NCI-H1436 treated with DMSO at 0.1 percent for 48 hours (cell line): ENCODE results near the gene GPR3.

Source experiments
- DNase-seq: peaks from one replicate; lab custom pipeline; 2025; lab: John Stamatoyannopoulos, UW

The GPR3 gene, protein sequence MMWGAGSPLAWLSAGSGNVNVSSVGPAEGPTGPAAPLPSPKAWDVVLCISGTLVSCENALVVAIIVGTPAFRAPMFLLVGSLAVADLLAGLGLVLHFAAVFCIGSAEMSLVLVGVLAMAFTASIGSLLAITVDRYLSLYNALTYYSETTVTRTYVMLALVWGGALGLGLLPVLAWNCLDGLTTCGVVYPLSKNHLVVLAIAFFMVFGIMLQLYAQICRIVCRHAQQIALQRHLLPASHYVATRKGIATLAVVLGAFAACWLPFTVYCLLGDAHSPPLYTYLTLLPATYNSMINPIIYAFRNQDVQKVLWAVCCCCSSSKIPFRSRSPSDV

DNA sequence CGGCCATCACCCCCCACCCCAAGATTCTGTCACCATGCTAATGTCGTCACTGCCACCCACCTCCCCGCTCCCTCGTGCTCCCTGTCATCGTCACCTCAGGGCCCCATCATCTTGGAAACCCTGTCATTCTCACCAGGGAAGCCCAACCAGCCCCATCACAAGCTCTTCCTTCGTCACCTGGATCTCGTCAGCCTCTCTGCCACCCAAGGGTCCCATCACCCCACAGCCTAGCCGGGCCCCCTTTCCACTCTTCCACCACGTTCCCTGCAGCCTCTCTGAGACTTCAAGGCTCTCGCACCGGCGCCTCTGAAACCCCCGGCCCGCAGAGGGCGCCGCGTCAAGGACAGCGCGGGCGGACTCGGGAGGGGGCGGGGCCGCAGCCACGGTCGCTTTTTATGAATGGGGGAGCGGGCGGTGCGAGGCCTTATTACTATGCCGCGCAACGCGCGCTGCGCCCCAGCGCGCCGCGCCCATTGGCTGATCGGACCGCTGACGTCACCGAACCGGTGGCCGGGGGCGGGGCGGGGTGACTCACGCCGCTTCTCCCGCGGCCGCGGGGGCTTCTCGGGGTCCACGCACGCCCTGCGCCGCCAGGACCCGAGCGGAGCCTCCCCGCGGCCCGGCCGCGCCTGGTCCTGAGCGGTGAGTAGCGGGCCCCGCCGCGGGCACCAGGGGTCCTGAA lies at the start of gene GPR3:
TSS of gene GPR3 (plus strand) at position 527 of the 682 bp plus-strand sequence. CDS start 1,177 bp downstream, outside the sequence.
- peak; percentile 64 for DNase-seq

DNA sequence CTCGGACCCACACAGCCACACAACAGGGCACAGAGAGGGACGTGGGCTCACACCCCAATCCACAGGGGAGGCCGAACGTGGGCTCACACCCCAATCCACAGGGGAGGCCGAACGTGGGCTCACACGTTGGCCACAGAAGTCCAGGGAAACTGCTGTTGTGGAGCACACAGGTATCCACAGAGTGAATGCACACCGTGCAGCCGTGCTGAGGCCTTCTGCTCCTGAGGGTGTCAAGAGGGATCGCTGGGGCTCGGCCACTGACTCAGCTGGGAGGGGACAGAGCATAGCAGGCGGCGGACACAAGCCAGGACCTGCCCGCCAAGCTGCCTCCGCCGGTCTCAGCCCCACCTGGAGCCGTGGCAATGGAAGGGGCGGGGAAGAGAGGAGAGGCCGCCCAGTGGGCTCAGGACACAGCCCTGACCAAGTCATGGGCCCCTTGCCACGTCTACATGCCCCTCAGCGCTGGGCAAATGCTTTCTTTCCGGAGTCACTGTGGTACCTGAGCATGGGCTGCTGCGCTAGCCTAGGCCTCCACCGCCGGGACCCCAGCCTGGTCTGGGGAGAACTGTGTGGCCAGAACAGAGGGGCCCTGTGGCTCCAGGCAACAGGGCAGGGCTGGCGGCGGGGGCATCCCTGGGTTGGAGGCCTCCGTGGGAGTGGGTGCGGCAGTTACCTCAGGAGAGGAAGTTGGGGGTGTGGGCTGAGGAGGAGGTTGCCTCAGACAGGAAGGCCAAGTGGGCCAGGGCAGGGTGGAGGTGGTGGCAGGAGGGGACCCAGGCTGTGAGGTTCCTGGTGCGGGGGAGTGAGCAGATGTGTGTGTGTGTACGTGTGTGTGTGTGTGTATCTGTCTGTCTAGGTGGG lies 49.4 kb upstream of the GPR3 start:
- no peak for DNase-seq

DNA sequence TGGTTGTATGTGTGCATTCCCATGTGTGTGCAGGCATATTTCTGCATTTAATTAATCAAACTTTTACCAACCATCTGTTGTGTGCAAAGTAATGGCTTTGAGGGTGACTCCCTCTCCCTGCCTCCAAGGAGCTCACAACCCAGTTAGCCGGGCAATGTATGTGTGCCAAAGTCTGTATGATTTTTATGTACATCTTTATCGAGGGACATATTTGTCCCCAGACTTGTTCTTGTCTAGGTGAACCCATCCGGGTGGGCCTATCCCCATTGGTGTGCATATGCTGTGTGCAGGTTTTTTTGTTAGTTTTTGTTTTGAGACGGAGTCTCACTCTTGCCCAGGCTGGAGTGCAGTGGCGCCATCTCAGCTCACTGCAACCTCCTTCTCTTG lies 48.8 kb upstream of the GPR3 start:
- no peak for DNase-seq

DNA sequence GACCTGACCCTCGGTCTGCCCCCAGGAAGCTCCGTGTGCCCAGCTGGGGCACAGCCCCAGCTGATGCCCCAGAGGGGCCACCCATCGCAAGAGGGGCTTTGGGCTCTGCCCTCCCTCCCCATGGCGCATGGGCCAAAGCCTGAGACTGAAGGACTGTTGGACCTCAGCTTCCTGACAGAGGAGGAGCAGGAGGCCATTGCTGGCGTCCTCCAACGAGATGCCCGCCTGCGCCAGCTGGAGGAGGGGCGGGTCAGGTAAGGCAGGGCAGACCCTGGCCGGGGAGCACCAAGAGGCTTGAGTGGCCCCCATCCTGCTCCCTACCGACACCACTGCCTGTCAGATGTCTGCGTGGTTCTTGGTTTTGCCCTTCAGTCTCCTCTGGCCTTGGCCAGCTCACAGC lies 47.1 kb upstream of the GPR3 start:
- DNase-seq, result no peak

DNA sequence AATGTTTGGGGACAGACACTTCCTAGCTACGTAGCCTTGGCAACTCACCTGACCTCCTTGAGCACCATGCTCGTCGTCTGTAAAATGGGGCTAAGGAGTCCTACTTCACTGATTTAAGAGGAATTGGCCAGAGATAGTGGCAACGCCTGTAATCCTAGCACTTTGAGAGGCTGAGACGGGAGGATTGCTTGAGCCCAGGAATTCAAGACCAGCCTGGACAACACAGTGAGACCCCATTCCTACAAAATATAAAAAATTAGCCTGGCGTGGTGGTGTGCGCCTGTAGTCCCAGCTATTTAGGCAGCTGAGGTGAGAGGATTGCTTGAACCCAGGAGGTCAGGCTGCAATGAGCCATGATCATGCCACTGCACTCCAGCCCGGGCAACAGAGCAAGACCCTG lies 46.1 kb upstream of the GPR3 start:
- no peak for DNase-seq

DNA sequence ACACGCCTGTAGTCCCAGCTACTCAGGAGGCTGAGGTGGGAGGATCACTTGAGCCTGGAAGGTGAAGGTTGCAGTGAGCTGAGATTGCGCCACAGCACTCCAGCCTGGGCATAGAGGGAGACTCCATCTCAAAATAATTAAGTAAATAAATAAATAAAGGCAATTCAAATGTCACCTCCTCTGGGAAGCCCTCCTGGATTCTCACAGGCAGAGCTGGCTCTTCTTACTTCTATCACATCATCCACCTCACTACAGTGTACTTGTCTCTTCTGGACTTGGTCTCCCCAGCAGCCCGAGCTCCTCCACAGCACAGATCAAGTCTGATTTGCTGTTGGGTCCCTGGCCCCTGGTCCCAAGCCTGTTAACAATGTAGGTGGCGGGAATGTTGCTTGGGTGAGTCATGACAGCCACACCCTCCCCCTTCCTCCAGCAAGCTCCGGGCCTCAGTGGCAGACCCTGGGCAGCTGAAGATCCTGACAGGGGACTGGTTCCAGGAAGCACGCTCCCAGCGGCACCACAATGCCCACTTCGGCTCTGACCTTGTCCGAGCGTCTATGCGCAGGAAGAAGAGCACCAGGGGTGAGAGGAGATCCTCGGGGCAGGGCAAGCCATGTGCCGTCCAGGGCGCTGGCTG lies 45.3 kb upstream of the GPR3 start:
- no peak for DNase-seq

DNA sequence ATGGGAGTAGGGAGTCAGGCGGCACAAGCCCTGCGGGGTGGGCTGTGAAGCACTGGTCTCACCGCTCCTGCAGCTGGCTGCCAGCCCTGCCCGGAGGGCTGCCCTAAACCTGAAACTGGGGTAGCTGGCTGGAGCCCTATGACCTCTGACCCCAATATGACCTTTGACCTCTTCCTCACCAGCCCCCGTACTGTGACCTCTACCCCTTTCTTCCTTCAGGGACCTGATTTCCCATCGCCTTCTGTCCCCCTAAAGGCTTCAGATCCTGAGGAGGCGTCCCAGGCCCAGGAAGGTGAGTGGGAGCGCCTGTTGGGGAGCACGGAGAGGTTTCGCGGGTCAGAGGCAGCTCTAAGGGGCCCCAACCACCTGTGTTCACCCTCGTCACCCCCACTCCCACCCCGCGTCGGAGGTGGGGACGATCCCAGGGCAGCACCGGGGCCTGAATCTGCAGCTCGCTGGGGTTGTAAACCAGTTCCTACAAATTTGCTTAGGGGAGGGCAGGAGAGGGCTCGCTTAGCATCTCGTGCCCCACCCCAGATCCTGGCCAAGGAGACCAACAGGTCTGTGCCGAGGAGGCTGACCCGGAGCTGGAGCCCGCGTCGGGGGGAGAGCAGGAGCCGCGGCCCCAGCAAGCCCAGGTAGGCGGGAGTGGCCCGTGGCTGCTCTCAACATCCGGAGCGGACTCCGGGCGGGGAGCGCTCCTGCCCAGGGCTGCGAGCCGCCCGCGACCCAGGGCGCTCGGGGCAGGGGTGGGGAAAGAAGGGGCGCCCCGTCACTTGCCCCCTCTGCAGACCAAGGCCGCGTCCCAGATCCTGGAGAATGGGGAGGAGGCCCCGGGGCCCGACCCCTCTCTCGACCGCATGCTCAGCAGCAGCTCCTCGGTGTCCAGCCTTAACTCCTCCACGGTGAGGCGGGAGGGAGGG lies 43.3 kb upstream of the GPR3 start:
- no peak for DNase-seq

DNA sequence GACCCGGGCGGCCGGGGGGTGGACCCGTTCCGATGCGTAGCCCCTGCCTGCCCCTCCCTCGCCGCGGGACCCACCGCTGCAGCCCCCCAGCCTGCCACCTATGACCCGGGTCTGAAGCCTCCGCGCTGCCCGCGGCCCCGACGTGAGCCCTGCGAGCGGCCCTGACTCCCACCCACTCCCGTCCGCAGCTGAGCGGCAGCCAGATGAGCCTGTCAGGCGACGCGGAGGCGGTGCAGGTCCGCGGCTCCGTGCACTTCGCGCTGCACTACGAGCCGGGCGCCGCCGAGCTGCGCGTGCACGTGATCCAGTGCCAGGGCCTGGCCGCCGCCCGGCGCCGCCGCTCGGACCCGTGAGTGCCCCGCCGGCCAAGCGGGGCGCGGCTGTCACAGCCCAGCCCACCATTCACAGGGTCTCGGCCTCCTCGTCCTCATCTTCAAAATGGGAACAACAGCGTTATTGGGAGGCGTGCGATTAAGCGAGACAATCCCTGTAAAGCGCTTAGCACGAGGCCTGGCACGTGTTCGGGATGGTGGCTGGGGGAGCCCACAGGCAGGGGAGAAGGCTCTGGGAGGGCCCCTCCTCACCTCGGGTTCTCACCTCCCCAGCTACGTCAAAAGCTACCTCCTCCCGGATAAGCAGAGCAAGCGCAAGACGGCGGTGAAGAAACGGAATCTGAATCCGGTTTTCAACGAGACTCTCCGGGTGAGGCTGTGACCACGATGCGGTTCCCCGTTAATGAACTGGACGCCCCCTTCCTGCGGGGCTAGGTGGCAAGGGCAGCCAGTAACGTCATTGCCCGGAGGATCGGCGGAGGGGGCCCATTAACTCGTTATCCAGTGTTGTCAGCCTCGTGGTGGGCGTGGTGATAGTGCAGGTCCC lies 42.4 kb upstream of the GPR3 start:
- DNase-seq, result no peak

DNA sequence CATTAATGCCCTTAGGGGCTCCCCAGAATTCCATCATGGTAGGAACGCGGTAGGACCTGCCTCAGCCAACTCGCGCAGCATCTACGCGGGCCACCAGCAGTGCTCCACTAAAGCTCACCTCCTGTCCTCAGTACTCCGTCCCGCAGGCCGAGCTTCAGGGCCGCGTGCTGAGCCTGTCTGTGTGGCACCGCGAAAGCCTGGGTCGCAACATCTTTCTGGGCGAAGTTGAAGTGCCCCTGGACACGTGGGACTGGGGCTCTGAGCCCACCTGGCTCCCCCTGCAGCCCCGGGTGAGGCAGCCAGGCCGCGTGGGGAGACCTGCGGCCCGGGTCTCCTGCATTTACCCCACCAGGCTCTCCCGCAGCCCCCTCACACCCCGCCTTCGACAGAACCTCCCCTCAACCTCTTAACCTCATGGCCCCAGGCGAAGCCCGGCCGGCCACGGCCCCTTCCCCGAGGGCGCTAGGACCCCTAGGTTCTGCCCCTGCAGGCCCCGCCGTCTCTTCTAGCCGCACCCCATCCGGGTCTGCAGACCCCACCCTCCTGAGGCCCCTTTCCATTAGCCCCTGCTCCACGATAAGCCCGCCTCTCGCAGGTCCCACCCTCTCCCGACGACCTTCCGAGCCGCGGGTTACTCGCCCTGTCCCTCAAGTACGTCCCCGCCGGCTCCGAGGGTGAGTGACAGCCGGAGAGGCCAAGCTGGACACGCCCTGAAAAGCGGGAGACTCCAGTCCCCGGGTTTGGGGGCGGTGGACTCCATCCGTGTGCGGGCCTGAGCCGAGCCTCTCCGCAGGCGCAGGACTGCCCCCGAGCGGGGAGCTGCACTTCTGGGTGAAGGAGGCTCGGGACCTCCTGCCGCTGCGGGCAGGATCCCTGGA lies 41.5 kb upstream of the GPR3 start:
- DNase-seq, result no peak

DNA sequence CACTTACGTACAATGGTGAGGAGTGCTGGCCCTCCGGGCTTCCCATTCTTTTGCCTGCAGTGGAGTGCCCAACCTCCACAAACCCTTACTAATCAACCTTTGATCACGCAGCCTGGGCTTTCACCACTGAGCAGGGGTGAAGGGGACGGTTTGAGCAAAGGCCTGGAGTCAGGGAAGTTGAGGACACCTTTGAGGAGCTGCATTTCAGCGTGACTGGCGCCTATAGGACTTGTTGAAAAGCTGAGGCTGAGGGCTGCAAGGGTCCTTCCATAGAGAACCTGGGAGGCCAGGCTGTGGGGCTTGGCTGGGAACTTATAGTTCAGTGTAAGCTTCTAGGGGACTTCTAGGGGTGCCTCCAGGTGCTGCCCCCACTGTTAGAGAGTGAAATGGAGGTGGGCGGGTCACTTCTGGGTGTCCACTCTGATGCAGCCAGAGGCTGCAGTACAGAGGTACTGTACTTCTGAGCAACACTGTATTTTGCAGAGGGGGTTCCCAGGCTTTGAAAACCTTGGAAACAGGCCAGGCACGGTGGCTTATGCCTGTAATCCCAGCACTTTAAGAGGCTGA lies 40.8 kb upstream of the GPR3 start:
- DNase-seq, result no peak

DNA sequence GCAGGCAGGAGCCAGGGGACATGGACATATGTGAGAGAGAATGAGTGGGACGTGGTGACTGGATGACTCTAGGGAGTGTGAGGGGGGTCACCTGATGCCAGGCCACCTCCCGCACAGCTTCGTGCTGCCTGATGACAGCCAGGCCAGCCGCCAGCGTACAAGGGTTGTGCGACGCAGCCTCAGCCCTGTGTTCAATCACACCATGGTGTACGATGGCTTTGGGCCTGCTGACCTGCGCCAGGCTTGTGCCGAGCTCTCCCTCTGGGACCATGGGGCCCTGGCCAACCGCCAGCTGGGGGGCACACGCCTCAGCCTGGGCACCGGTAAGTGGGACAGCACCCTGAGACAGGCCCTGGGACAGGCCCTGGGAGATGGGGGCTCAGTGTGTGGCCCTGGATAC lies 39.3 kb upstream of the GPR3 start:
- no peak for DNase-seq

DNA sequence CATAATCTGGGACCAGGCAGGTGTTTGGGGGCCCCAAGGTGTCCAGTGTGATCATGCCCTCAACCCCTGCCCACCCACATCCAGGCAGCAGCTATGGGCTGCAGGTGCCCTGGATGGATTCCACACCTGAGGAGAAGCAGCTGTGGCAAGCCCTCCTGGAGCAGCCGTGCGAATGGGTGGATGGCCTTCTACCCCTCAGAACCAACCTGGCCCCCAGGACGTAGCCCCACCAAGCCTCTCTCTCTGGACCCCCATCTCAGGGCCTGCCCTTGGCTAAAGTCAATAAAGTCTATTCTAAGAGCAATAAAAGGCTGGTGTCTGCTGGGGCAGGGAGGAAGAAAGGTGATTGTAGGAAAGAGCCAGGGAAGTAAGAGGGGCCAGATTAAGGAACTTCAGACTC lies 38.8 kb upstream of the GPR3 start:
- no peak for DNase-seq

DNA sequence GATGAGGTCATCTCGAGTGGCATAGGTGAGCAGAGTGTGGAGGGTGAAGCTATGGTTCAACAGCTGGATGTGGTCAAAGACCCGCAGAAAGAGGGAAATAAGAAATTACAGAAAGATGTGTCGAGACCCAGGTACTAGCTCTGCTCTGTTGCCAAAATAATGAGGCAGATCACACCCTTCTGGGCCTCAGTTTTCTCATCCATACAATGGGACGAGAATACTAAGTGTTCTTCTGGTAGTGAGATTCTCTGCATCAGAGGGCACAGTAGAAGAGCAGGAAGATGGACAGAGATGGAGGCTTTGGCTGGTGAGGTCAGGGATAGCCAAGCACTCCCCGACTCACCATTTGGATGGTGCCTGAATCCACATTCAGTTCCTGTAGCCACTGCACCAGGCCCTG lies 36.7 kb upstream of the GPR3 start:
- DNase-seq, result no peak

DNA sequence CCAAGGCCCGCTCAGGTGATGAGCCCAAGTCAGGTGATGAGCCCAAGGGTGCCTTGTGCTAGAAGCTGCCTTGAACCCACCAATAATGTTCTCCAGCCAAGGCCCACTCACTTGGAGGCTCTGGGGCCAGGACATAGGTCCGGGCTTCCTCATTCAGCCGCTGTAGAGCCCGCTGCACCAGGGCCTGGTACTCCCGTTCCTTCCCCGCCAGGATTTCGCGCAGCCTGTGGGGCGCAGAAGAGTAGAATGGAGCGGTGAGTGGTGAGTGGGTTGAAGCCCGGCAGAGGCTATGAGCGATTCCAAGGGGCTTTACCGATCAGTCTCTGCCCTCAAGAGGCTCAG lies 36.2 kb upstream of the GPR3 start:
- DNase-seq, result no peak

DNA sequence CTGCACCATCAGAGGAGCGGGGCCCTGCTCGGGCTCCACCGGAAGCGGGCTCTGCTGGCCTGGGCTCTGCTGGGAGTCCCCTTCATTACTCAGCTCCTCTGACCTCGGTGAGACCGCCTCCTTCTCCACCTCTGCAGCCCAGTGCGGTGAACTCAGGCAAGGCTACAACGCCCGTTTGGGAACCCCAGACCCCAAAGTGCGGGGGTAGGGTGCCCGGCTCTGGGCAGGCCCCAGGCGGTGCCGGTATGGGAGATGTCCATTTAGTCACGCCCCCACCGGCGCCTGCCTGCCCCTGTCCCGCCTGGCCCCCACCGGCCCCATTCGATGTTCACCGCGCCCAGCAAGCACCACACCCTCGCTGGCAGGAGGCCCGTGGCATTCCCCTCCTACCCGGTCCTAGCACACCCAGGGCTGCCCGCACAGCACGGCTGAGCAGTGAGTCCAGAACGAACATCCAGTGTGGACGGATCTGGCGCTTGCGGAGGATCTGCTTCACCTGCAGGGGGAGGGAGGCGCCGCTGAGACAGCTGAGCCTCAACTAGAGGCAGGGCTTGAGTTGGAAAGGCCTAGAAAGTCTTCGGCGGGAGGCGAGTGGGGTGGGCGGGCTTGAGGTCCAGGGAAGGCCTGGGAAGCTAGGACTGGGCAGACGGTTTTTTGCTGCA lies 35.7 kb upstream of the GPR3 start:
- no peak for DNase-seq

DNA sequence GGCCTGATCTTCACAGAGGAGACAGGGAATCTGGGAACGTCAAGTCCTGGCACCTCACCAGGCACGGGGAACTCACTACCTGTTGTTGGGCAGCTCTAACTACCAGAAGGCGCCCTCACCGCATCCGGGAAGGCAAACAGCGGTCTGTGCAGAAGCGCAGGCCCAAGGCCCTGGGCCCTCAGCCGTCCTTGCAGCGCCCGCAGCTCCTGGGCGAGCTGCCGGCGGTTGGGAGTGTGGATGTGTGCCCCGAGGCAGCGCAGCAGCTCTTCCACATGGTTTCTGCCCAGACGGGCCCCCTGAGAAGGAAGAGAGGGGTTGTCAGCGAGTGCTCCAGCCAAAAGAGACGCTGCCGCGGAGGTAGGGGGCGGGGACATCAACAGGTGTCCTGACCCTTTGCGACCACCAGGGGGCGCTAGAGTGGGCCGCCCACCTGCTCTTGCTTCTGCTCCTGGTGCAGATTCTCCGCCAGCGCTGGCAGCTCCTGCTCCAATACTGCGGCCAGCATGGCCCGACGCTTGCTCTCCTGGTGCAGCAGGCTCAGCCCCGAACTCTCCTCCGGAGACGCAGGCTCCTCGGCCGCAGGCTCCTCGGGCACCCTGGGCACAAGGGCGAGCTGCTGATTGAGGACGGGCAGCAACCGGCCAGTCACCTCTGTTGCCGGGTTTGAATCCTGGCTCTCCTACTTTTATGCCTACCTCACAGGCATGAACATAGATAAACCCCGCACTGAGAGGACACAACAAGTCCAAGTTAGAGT lies 35.0 kb upstream of the GPR3 start:
- no peak for DNase-seq

DNA sequence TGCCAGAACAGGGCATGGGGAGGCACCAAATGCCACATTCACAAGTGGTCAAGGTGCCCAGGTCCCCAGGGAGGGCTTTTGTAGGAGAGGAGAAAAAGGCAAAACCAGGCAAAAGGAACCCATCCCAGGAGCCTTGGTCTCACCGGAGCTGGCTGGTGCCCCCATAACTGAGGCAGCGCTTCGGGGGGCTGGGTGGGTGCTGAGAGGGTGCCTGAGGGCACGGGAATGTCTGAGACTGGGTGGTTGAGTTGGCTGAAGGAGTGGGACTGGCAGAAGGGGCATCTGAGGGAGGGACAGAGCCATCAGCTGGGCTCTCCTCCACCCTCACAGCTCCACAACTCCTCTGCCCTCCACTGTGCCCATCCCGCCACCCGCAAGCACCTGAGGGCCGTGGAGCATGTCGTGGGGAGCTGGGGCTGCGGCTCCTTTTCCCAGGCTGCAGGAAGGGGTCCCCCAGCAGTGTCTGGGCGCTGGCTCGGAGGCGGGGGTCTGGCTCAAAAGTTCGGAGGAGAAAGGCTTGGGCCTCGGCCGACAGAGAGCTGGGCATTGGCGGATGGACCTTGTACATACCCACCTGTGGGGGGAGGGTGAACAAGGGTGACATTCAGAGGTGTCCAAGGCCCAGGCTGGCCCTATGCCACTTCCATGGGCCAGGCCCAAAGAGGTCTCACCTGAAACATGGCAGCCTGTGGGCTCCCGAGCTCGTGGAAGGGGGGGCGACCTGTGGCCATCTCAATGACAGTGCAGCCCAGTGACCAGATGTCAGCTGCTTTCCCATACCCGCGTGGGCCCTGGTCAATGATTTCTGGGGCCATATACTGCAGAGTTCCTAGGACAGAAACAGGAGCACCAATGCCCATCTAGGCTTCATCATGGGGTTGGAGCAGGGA lies 34.1 kb upstream of the GPR3 start:
- no peak for DNase-seq
